ENCODE results near the gene GARNL3. TPM values are rescaled to one million over a fixed set of nuclear protein-coding genes. Genes with fewer than 3 reads are reported as not detected.

Gene GARNL3
- total RNA-seq, 1 experiment from 2014 or later, result 11.8 TPM

GRCh38 chr9:127396808-127397645, 132.5 kb downstream of the GARNL3 start, which contains the start of gene SLC2A8:
Gene SLC2A8, plus strand, starts transcription at chr9:127397169. Its CDS starts 62 bp downstream, at chr9:127397231.
- H3K9me3 Mint-ChIP-seq (ENCODE audit: unreplicated experiment), result no peaks in the 10 kb centered on the region
- H3K4me1 Mint-ChIP-seq (ENCODE audit: low read depth, unreplicated experiment), result peaks cover 17% of the 10 kb centered on the region
- DNase-seq, result peak; percentile 99 to 100
- Histone ChIP-seq H3K4me3 (ENCODE audit: low read depth, low read length) (peak within 1 kb of the TSS; percentile 92), H3K9me3 (no peaks in the 10 kb centered on the region), H3K4me1 (peaks cover 39% of the 10 kb centered on the region), H3K27me3 (replicated peaks; ENCODE audit: control insufficient read depth, insufficient read depth, low read length) (no peaks in the 10 kb centered on the region), H3K36me3 (ENCODE audit: control insufficient read depth, insufficient read depth, low read length) (no peaks in the 10 kb centered on the region)
- ChIA-PET CTCF (interaction anchor here (0.7 to 3.4 kb wide), 18 partner anchors 9 to 457 kb away, joined by 3 to 54 read pairs (median 6); partner anchors contain the start of genes TOR2A and ZNF79), POLR2A (interaction anchor here (0.6 to 2.2 kb wide), 16 partner anchors 9 to 1433 kb away, joined by 3 to 51 read pairs (median 9); partner anchors contain the start of genes LRSAM1, RALGPS1, RPL12 and SPOUT1)
- intact Hi-C loops (cut with micrococcal nuclease; ENCODE audit: unreplicated experiment), result loop anchor here (1.0 to 10.0 kb wide), 7 partner anchors 9 to 455 kb away; no protein-coding TSS in a partner anchor
- H3K36me3 Mint-ChIP-seq (ENCODE audit: insufficient read depth, unreplicated experiment), result peaks cover 52% of the 10 kb centered on the region
- peak; percentile 36 to 47 for TF ChIP-seq CTCF (IDR thresholded peaks at IDR 0.05; ENCODE audit: insufficient read depth in 1 of 2, low read depth in 1 of 2, low read length in 1 of 2, severe bottlenecking in 1 of 2, unreplicated experiment in 1 of 2)
- BruUV-seq (replicated peaks), result no TSS peak
- H3K4me3 Mint-ChIP-seq (ENCODE audit: unreplicated experiment), result peak within 1 kb of the TSS; percentile 97
- H3K27ac Mint-ChIP-seq (ENCODE audit: unreplicated experiment), result peak within 1 kb of the TSS; percentile 93
- no peaks in the 10 kb centered on the region for H3K27me3 Mint-ChIP-seq (ENCODE audit: insufficient read depth, unreplicated experiment)

GRCh38 chr9:127397646-127398274, 133.2 kb downstream of the GARNL3 start:
- H3K9me3 Mint-ChIP-seq (ENCODE audit: unreplicated experiment), result no peaks in the 10 kb centered on the region
- no peaks in the 10 kb centered on the region for H3K27me3 ChIP-seq (replicated peaks; ENCODE audit: control insufficient read depth, insufficient read depth, low read length)
- no TSS peak for BruUV-seq (replicated peaks)
- no peaks in the 10 kb centered on the region for H3K36me3 ChIP-seq (ENCODE audit: control insufficient read depth, insufficient read depth, low read length)
- H3K4me1 Mint-ChIP-seq (ENCODE audit: low read depth, unreplicated experiment), result peaks cover 10% of the 10 kb centered on the region
- no peaks in the 10 kb centered on the region for H3K9me3 ChIP-seq
- peak; percentile 71 to 76 for DNase-seq
- CTCF ChIA-PET, result interaction anchor here (0.7 to 3.4 kb wide), 9 partner anchors 10 to 458 kb away, joined by 3 to 54 read pairs (median 8); partner anchors contain the start of gene ZNF79
- peaks cover 55% of the 10 kb centered on the region for H3K36me3 Mint-ChIP-seq (ENCODE audit: insufficient read depth, unreplicated experiment)
- H3K4me1 ChIP-seq, result peaks cover 32% of the 10 kb centered on the region
- H3K4me3 ChIP-seq (ENCODE audit: low read depth, low read length), result peak overlapping the region; percentile 92
- H3K4me3 Mint-ChIP-seq (ENCODE audit: unreplicated experiment), result peak overlapping the region; percentile 97
- intact Hi-C loops (cut with micrococcal nuclease; ENCODE audit: unreplicated experiment), result loop anchor here (1.0 to 10.0 kb wide), 6 partner anchors 36 to 455 kb away; no protein-coding TSS in a partner anchor
- TF ChIP-seq CTCF (IDR thresholded peaks at IDR 0.05; ENCODE audit: insufficient read depth in 1 of 2, low read depth in 1 of 2, low read length in 1 of 2, severe bottlenecking in 1 of 2, unreplicated experiment in 1 of 2), result peak; percentile 48 to 81
- H3K27me3 Mint-ChIP-seq (ENCODE audit: insufficient read depth, unreplicated experiment), result no peaks in the 10 kb centered on the region
- H3K27ac Mint-ChIP-seq (ENCODE audit: unreplicated experiment), result peak overlapping the region; percentile 76
- POLR2A ChIA-PET, result interaction anchor here (0.7 to 2.2 kb wide), 10 partner anchors 9 to 318 kb away, joined by 5 to 51 read pairs (median 16); partner anchors contain the start of genes LRSAM1, RPL12, TTC16 and ZNF79

GRCh38 chr9:127398275-127398647, 133.7 kb downstream of the GARNL3 start:
- Mint-ChIP-seq H3K4me1 (ENCODE audit: low read depth, unreplicated experiment) (peaks cover 5% of the 10 kb centered on the region), H3K9me3 (ENCODE audit: unreplicated experiment) (no peaks in the 10 kb centered on the region), H3K4me3 (ENCODE audit: unreplicated experiment) (peak overlapping the region; percentile 97), H3K27me3 (ENCODE audit: insufficient read depth, unreplicated experiment) (no peaks in the 10 kb centered on the region), H3K36me3 (ENCODE audit: insufficient read depth, unreplicated experiment) (peaks cover 58% of the 10 kb centered on the region), H3K27ac (ENCODE audit: unreplicated experiment) (peak overlapping the region; percentile 76)
- H3K4me1 ChIP-seq, result peaks cover 27% of the 10 kb centered on the region
- POLR2A ChIA-PET, result no interaction called here
- TF ChIP-seq CTCF (IDR thresholded peaks at IDR 0.05; ENCODE audit: insufficient read depth in 1 of 2, low read depth in 1 of 2, low read length in 1 of 2, severe bottlenecking in 1 of 2, unreplicated experiment in 1 of 2), result no peak
- DNase-seq, result no peak
- BruUV-seq (replicated peaks), result no TSS peak
- intact Hi-C loops (cut with micrococcal nuclease; ENCODE audit: unreplicated experiment), result loop anchor here (1.0 to 10.0 kb wide), 6 partner anchors 37 to 456 kb away; no protein-coding TSS in a partner anchor
- CTCF ChIA-PET, result interaction anchor here (1.3 to 3.4 kb wide), 4 partner anchors 28 to 174 kb away, joined by 3 to 54 read pairs (median 14); no protein-coding TSS in a partner anchor
- H3K9me3 ChIP-seq, result no peaks in the 10 kb centered on the region
- peak overlapping the region; percentile 92 for H3K4me3 ChIP-seq (ENCODE audit: low read depth, low read length)
- H3K36me3 ChIP-seq (ENCODE audit: control insufficient read depth, insufficient read depth, low read length), result no peaks in the 10 kb centered on the region; the same call in 1 of the 2 replicates
- no peaks in the 10 kb centered on the region for H3K27me3 ChIP-seq (replicated peaks; ENCODE audit: control insufficient read depth, insufficient read depth, low read length)
